Inflammatory macrophage (primary cell): ENCODE measurements around the gene FRY.
A peak's percentile ranks its signal among the peaks of the same experiment; 100 is the strongest.

ENCODE experiments used
- DNase-seq, 2 donors: peaks; one replicate each; pipeline ENCODE4 v3.0.0-alpha.2; 2020 to 2022

FRY gene

GRCh38 chr13:32016631-32017030 lies 14.9 kb upstream of the FRY start:
- no peak for DNase-seq

DNA sequence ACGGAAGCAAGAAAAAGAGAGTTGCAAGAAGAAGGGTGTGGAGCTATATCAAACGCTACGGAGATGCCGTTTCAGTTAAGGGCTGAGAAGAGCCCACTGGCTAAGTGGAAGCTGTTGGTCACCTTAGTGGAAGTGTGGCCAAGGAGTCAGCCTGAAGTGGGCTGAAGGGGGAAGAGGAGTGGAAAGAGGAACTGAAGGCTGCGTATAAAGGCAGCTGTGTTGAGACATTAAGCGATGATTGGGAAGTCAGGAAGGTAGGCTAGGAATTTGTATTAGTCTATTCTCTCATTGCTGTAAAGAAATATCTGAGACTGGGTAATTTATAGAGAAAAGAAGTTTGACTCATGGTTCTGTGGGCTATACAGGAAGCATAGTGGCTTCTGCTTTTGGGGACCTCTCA lies 14.1 kb upstream of the FRY start:
- peak; percentile 65 to 68 for DNase-seq

GRCh38 chr13:32019612-32020233 lies 11.9 kb upstream of the FRY start:
- peak in 1 of 2 donors; percentile 24 for DNase-seq

DNA sequence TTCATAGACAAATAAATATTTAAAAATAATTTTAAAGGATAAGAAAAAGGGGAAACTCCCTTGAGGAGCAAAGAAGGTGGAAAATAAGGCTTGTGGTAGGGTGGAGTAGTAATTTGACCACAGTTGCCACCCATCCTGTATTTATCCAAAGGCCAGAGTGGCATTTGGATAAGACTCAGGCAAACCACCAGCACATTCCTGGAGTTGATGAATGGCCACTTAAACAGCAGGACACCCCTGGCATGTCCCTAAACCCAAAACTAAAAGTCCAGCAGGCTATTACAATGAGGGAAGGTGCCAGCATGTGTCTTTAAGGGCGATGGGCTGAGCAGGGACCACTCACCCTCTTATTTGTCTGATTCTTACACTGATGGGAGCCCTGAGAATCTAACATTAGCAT lies 9.8 kb upstream of the FRY start:
- DNase-seq: no peak

GRCh38 chr13:32022311-32022710 lies 9.3 kb upstream of the FRY start:
- peak; percentile 40 to 61 for DNase-seq

DNA sequence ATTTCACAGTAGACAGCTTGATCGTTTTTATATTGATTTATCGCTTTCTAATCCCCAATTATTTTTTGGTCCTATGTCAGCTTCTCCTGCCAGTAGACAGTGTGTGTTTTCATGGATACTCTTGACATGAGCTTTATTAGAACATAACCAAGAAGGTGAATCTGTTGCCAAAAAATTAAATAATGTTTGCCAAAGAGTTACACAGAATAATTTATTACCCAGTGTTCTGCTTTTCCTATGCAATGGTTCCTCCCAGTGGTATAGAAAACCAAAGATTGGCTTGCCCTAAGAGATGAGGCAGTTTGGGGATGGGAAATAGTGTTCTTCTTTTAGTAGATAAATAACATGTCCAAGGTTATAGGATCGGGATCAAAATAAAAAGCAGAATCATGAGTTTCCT lies 8.5 kb upstream of the FRY start:
- no peak for DNase-seq

- DNase-seq: no peak
Measured at GRCh38 chr13:32023698-32024097, 7.9 kb upstream of the FRY start.

DNA sequence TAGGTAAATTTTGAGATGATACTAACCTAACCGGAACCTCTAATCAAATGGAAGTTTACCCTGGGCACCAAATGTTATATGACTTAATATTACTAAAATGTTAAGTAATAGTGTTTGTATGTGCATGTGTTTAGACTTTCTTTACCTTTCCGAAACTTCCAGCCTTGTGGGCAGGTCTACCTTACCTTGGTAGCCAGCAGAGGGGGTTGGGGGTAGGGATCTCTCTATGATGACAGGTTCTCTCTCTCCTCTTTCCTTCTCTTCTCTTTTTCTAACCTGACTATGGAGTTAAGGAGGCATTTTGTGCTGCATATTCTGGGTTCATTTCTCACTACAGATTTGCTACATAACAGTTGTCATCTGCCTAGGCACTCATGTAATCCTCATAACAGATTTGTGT lies 6.8 kb upstream of the FRY start:
- DNase-seq: no peak

GRCh38 chr13:32025730-32026129 lies 5.8 kb upstream of the FRY start:
- no peak for DNase-seq

GRCh38 chr13:32026623-32027022 lies 5.0 kb upstream of the FRY start:
- DNase-seq: no peak

DNA sequence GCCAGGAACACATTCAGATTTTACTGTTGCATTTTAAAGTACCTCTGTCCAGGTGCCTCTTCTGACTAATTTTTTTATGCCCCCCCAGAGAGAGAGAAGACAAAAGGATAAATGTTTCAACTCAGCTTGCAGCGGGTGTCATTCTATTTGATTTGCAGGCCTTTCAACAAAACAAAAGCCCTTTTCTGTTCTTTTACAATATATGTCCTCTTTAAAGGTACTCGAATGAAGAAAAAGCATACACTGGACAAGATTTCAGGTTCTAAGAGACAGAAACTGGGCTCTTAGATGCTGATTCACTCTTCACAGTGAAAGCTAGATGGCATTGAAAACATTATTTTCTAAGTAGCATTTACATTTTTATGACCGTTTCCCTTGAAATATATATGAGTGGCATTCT lies 2.9 kb upstream of the FRY start:
- no peak for DNase-seq

- no peak for DNase-seq
Measured at GRCh38 chr13:32029684-32030083, 1.9 kb upstream of the FRY start.

- DNase-seq: no peak
Measured at GRCh38 chr13:32031815-32032370, 319 bp downstream of the FRY start.

- DNase-seq: no peak
Measured at GRCh38 chr13:32032759-32033158, 1.2 kb downstream of the FRY start.

DNA sequence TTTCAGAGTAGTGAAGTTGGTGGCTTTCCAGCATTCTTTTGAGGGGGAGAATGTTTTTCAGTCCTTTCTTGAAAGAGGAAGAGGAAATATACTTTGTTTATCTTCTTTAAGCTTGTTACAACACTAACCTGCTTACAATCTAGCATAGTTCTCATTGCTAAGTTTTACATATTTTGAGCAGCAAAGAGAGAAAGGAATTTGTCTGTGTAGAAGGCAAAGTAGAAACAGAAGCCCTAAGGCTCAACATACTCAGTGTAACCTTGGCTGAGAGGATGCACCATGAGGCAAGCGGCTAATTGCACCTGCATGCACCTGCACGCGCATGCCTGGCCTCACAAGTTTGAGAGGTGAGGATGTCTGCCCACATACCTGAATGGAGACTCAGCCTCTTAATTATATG lies 2.2 kb downstream of the FRY start:
- DNase-seq: no peak

DNA sequence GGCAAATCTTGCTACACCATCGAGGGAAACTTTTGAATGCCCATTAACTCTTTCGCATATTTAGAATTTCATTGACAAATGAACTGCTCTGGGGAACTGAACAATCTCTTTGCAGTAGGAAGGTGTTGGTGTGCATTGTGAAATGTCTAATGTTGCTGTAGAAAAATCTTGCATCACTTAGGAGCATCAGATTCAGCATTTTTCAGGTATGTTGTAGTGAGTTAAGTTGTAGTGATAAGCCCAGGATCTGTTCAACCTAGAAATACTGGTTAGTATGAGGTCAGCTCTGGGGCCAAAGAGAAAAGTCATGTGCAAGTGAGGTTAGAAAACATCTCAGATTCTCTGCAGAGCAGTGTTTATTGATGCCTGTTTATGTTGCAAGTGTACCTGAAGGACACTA lies 4.1 kb downstream of the FRY start:
- DNase-seq: no peak

DNA sequence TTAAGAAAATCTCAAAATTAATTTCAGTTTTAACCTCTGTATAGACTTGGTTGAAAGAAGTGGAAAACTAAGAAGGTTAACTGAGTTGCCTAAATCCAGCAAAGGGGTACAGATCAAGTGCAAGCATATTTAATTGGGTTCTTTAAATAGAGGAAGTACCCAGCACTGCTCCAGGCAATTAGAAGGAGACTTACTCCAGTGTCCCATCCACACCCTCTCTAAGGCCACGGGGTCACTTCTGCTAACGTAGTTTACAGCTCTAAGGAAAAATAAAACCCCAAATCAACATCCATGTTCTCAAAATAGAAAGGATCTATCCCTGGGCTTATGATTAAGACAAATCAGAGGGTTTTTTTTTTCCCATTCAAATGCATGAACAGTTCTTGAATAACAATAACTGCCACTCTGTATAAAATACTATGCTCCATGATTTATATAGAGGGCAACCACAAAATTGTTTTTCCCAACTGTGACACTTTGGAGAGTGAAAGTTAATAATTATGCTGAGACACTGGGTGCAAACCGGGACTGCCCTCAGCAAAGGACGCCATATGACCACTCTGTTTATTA lies 4.6 kb downstream of the FRY start:
- DNase-seq: peak; percentile 66 to 68

- DNase-seq: no peak
Measured at GRCh38 chr13:32036757-32037156, 5.2 kb downstream of the FRY start.

DNA sequence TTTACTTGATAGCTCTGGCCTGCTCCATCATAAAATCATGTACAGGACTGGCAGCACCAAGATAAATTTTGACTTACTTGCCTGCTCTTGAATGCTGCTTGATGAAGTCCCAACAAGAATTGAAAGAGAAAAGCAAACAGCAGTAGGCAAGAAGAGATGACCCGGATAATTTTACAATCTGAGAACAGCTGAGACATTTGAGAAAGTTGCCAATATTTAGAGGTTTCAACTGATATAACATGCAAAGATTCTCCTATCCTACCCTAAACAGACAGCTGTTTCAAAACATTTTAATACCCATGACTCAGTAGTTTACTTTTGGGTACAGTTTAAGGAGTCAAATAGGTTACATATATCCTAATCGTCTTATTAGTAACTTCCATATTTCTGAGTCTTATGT lies 5.9 kb downstream of the FRY start:
- no peak for DNase-seq

DNA sequence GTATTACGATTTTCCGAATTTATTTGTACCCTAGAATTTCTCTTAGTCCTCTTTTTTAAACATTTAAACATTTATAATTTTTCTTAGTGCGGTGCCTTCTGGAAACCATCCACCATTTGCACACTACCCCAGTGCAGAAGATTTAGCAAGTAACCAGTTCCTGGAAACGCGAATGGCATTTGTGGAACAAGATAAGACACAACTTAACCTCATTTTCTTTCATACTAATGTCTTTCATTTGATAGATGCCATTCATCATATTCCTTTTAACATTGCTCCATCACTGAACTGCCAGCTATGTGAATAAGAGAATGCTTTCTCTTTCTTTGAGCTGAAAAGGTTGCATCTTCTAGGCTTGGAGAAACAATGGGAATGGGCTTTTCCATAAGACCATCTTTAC lies 6.8 kb downstream of the FRY start:
- no peak for DNase-seq

GRCh38 chr13:32039056-32039455 lies 7.5 kb downstream of the FRY start:
- no peak for DNase-seq

DNA sequence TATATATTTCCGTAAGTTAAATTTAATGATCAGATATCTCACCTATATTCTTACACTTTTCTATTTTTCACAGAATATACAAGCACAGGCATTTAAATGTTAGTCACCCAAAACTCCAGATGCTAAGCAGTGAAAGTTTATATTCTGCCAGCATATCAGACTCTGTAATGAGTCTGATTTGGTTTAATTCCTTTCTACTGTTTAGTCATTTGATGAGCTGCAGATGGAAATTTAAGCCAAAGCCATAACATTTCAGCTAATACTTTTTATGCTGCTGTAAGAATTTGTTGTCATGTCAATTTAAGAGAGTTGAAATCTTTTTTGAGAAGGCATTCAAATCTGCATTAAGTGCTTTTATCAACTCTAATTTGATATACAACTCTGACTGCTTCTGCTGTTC lies 8.0 kb downstream of the FRY start:
- DNase-seq: no peak

DNA sequence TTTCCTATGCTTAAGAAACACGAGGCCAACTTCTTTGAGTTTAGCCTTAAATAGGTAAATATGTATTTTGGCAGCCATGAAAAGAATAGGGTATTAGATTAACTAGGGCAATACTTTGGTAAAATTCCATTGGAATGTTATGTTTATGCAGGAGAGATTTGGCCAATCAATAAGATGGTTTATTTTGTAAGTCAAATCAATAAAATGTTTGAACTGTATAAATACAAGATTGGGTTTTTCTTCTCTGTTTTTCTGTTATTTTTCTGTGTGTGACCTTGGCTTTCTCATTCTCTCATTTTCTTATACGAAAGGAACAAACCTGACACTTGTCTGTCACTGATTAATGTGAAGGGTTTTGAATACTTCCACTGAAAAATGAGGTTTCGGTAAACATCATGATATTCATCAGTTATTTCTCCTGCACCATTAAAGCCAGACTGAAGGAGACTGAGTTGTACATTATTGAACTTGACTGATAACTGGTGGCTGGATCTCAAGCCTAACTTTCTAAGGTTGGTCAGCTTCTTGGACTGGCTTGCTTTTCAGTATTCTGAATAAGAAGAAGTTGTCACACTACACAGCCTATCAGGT lies 8.6 kb downstream of the FRY start:
- DNase-seq: no peak

- no peak for DNase-seq
Measured at GRCh38 chr13:32040689-32041088, 9.1 kb downstream of the FRY start.
